ENCODE data around the gene S100Z.

GRCh38 chr5:76852772-76853171 is 3.0 kb downstream of the S100Z start:
- TF ChIP-seq POLR2AphosphoS5 (IDR thresholded peaks at IDR 0.05; ENCODE audit: low read depth, low read length) (no peak), CTCF (IDR thresholded peaks at IDR 0.05) (no peak)

All from Panc1 (cell line).